ENCODE measurements around the gene EVI5L.

- TF ChIP-seq CCAR2 (optimal IDR thresholded peaks at IDR 0.05; ENCODE audit: low read depth, low read length), result no peak
- TF ChIP-seq RBFOX2 (IDR thresholded peaks at IDR 0.05; ENCODE audit: low read depth, low read length), result no peak
- TF ChIP-seq ZNF235 (CRISPR knock-in tag; IDR thresholded peaks at IDR 0.05; ENCODE audit: borderline replicate concordance), result no peak
- no peak for TF ChIP-seq ESRRA (CRISPR knock-in tag; IDR thresholded peaks at IDR 0.05; ENCODE audit: low read depth)
- no peak for TF ChIP-seq ZBTB7A (CRISPR knock-in tag; IDR thresholded peaks at IDR 0.05)
- TF ChIP-seq ZNF318 (CRISPR knock-in tag; IDR thresholded peaks at IDR 0.05), result no peak
- TF ChIP-seq ZNF569 (CRISPR knock-in tag; IDR thresholded peaks at IDR 0.05; ENCODE audit: borderline replicate concordance), result no peak
- TF ChIP-seq EHMT2 (IDR thresholded peaks at IDR 0.05; ENCODE audit: borderline replicate concordance, low read depth, low read length), result no peak
- TF ChIP-seq MBD4 (IDR thresholded peaks at IDR 0.05; ENCODE audit: borderline replicate concordance, low read length), result no peak
Measured at GRCh38 chr19:7863971-7864689, 34.1 kb downstream of the EVI5L start.
